Measurements from ENCODE around the gene SMPD4.
A peak's percentile ranks its signal among the peaks of the same experiment; 100 is the strongest.
"Not testable (repeated sequence)": the region's sequence is repeated elsewhere in the genome, so short reads cannot be mapped to it uniquely, and the experiment has no call there.

Gene SMPD4

GRCh38 chr2:130156624-130157004 is 24.8 kb downstream of the SMPD4 start:
- no peak for DNase-seq (ENCODE audit: low read depth)
- no peak overlapping the region for H3K4me3 ChIP-seq (ENCODE audit: control insufficient read depth, low read depth, low read length)
- TF ChIP-seq, protein P1, sequence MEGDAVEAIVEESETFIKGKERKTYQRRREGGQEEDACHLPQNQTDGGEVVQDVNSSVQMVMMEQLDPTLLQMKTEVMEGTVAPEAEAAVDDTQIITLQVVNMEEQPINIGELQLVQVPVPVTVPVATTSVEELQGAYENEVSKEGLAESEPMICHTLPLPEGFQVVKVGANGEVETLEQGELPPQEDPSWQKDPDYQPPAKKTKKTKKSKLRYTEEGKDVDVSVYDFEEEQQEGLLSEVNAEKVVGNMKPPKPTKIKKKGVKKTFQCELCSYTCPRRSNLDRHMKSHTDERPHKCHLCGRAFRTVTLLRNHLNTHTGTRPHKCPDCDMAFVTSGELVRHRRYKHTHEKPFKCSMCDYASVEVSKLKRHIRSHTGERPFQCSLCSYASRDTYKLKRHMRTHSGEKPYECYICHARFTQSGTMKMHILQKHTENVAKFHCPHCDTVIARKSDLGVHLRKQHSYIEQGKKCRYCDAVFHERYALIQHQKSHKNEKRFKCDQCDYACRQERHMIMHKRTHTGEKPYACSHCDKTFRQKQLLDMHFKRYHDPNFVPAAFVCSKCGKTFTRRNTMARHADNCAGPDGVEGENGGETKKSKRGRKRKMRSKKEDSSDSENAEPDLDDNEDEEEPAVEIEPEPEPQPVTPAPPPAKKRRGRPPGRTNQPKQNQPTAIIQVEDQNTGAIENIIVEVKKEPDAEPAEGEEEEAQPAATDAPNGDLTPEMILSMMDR (conservative IDR thresholded peaks at IDR 0.05; ENCODE audit: control insufficient read depth, insufficient read depth, low read depth, low read length): no peak

DNA sequence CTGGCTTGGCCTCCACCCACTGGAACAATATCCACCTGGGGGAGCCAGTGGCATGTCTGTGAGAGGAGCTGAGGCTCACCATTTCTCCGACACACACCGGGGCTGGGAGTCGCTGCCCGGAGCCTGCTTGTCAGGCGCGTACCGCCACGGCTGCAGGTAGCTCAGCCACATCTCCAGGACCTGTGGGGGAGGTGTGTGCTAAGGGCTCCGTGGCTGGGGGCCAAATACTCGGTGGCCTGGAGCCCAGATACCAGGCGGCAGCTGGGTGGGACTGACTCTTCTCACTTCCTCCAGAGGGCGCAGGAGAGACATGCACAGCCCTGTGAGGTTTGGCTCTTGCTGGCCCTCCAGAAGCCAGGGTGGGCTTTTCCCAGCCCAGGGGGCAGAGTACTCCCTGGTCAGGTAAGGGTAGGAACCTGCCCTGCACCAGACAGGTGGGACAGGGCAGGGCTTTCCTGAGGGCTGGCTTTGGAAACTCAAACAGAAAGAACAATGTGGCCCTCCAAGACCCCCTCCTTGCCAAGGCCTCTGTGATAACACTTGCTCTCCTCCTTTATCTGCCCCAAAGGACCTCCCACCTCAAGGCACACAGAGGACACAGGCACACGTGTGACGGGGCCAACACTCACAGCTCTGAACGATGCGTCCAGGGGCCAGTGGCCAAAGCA is 25.3 kb downstream of the SMPD4 start:
- H3K4me3 ChIP-seq (ENCODE audit: control insufficient read depth, low read depth, low read length): not testable (repeated sequence)
- TF ChIP-seq, protein P1 (conservative IDR thresholded peaks at IDR 0.05; ENCODE audit: control insufficient read depth, insufficient read depth, low read depth, low read length): peak; percentile 49
- DNase-seq (ENCODE audit: low read depth): peak; percentile 51

DNA sequence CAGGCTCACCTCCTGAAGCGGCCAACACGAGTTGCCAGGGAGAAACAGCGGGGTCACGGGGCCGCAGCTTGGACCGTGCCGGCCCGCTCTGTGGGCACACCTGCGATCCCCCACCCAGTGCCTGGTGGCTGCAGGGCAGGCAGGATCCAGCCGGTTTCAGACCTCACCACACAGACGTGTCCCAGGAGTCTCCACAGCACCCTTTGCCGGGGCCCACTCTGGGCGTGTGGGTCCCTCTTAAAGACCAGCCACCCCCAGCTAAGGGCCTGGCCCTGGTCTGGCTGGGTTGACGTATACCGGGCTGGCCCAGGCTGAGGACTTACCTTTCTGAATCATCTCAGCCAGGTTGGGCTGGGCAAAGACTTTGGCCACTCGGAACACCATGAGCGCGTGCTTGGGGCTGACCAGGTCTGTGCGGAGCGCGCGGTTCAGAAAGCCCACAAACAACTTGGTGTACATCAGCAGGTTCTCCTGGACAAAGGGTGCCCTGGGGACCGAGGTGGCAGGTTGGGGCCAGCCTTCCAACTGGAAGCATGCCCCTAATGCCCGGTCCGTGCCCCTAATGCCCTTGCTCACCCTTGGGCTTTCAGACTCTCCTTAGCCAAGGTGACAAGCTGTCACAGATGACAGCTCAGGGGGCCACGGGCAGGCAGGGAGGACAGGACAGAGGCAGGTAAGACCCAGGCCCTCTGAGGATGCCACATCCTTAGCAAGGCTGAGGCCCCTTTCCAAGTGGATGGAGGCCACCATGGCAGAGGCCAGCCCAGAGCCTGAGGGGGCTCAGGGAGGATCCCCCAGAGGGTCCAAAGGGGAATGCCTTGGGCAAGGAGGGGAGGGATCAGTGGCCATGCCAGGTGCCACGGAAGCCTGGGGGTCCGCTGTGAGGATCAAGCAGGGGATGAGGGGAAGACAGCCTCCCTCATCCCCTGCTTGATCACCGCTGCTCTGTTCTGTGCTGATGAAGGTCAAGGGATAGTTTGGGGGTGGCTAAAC is 26.3 kb downstream of the SMPD4 start:
- no peak for DNase-seq (ENCODE audit: low read depth)
- TF ChIP-seq, protein P1 (conservative IDR thresholded peaks at IDR 0.05; ENCODE audit: control insufficient read depth, insufficient read depth, low read depth, low read length): no peak
- H3K4me3 ChIP-seq (ENCODE audit: control insufficient read depth, low read depth, low read length): no peak overlapping the region

- not testable (repeated sequence) for H3K4me3 ChIP-seq (ENCODE audit: control insufficient read depth, low read depth, low read length); DNase-seq (ENCODE audit: low read depth)
These were observed 27.0 kb downstream of the SMPD4 start for GRCh38 chr2:130154423-130154770.

DNA sequence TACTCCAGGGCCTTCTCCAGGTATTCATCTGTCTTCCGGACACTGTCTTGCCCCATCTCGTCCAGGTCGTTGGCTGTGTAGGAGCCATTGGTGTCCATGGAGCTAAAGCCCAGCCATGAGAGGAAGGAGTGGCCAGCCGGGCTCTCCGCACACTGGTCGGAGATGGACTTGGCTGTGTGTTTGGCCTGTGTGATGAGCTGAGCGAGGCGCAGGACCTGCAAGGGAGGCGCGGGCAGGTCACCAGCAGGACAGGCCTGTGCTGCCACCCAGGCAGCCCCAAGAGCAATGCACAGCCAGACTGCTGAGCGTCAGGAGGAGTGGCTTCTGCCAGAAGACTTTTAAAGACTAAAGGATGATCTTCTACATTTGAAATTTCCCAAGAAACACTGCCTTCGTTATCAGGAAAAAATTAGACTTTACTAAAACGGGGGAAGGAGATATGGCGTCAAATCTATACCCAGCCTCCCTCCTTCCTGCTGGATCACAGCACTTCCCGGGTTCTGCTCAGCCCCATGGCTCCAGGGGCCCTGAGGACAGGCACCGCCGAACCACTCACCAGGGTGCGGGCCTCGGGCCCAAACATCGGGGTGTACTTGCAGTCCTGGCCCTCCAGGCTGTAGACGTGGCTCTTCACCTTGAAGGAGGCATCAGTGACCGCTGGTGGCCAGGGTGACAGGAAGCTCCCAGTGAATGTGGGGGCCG is 27.5 kb downstream of the SMPD4 start:
- H3K4me3 ChIP-seq (ENCODE audit: control insufficient read depth, low read depth, low read length): not testable (repeated sequence)

GRCh38 chr2:130152816-130153595 is 28.4 kb downstream of the SMPD4 start:
- TF ChIP-seq, protein P1 (conservative IDR thresholded peaks at IDR 0.05; ENCODE audit: control insufficient read depth, insufficient read depth, low read depth, low read length): no peak
- H3K4me3 ChIP-seq (ENCODE audit: control insufficient read depth, low read depth, low read length): no peak overlapping the region
- no peak for DNase-seq (ENCODE audit: low read depth)

More for the DNA sequence above, 27.5 kb downstream of the SMPD4 start:
- DNase-seq (ENCODE audit: low read depth): not testable (repeated sequence)

DNA sequence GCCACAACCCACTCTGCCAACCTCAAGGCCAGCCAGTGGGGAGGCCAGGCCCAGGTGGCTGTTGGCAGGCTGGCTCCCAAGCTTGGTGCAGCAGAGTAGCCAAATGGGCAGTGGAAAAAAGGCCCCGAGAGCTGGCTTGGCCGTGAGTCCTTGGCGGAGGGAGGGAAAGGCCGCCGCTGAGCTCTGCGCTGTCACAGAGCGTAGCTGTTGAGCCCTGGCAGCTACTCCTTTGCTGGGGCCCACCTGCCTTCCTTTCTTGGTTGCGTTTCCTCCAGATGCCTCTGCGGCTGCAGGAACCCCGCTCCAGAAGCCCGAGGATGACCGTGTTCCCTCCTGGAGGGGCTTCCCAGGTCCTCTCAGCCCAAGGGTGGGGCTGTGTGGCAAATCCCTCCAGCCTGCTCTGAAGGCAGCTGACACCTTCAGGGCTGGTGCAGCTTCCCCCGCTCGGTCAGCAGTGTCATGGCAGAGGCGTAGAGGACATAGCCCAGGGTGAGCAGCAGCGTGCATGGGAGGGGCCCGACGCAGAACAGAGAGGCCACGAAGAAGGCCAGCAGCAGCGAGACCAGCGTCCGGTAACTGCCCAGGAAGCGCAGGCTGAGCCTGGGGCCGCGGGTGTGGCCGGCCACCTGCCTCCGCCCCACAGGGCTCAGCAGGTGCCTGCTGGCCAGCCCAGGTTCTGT is 29.1 kb downstream of the SMPD4 start:
- not testable (repeated sequence) for H3K4me3 ChIP-seq (ENCODE audit: control insufficient read depth, low read depth, low read length); DNase-seq (ENCODE audit: low read depth)

- not testable (repeated sequence) for DNase-seq (ENCODE audit: low read depth); H3K4me3 ChIP-seq (ENCODE audit: control insufficient read depth, low read depth, low read length)
These were observed 30.3 kb downstream of the SMPD4 start for GRCh38 chr2:130151145-130151512.
